SH-SY5Y (cell line): ENCODE data around the gene ITCH.

Source experiments
- GATA2 ChIP-seq: IDR thresholded peaks from 2 replicates; pipeline ENCODE4 v1.6.1; 2011; ENCODE audit warnings: mild to moderate bottlenecking, low read depth, low read length
- GATA3 ChIP-seq: IDR thresholded peaks from 2 replicates; pipeline ENCODE4 v1.6.1; 2011; ENCODE audit warnings: low read depth, mild to moderate bottlenecking, low read length, moderate library complexity

ITCH gene

GRCh38 chr20:34559311-34560140 is 196.5 kb downstream of the ITCH start:
- no peak for TF ChIP-seq GATA2
- no peak for TF ChIP-seq GATA3

GRCh38 chr20:34560141-34560523 is 197.1 kb downstream of the ITCH start:
- no peak for TF ChIP-seq GATA3
- TF ChIP-seq GATA2 = no peak

- TF ChIP-seq GATA3 (no peak), GATA2 (no peak)
Observed at GRCh38 chr20:34560614-34561013, 197.5 kb downstream of the ITCH start.
